Natural killer cell (primary cell): ENCODE measurements around the gene DNAJC22. TPM values are rescaled to one million over a fixed set of nuclear protein-coding genes. Genes with fewer than 3 reads are reported as not detected.
A peak's percentile ranks its signal among the peaks of the same experiment; 100 is the strongest.

Experiments
- ATAC-seq, 3 donors: fragments of 150-1000 bp in 2 of 3; fragments of 200-7000 bp in 1 of 3; cut with Tn5 transposase; 1 replicate in 1 of 3; 2 replicates in 2 of 3; pipeline ENCODE4 v1.10.0; 2021; ENCODE audit warnings: mild to moderate bottlenecking in 2 of 3, moderate library complexity in 2 of 3
- DNase-seq, 2 donors: peaks; one replicate each; pipeline versions ENCODE4 v3.0.0 to v3.0.0-alpha.2; 2013 to 2021; ENCODE audit warnings: mixed read lengths in 1 of 2
- H3K27ac ChIP-seq: one replicate; pipeline ENCODE4 v1.5.1; 2013; ENCODE audit warnings: mild to moderate bottlenecking, low read length
- H3K27me3 ChIP-seq: one replicate; pipeline ENCODE4 v1.6.1; 2013; ENCODE audit warnings: low read length; ENCODE audit not compliant: control insufficient read depth, insufficient read depth
- H3K36me3 ChIP-seq: one replicate; pipeline ENCODE4 v1.6.1; 2013; ENCODE audit warnings: low read length; ENCODE audit not compliant: control insufficient read depth, insufficient read depth
- H3K4me1 ChIP-seq: one replicate; pipeline ENCODE4 v1.6.1; 2013; ENCODE audit warnings: low read length; ENCODE audit not compliant: control insufficient read depth, insufficient read depth
- H3K4me3 ChIP-seq: one replicate; pipeline ENCODE4 v1.5.1; 2013; ENCODE audit warnings: low read length
- H3K9me3 ChIP-seq: one replicate; pipeline ENCODE4 v1.6.1; 2013; ENCODE audit warnings: low read length; ENCODE audit not compliant: control insufficient read depth, insufficient read depth
- H3K27ac Mint-ChIP-seq, 2 donors: one replicate each; pipeline ENCODE4 v1.8.0; 2022; ENCODE audit warnings: mild to moderate bottlenecking in 2 of 2, mixed read lengths in 2 of 2, moderate library complexity in 1 of 2
- H3K27me3 Mint-ChIP-seq, 2 donors: one replicate each; pipeline ENCODE4 v1.8.0; 2022; ENCODE audit warnings: low read depth in 2 of 2, mixed read lengths in 2 of 2
- H3K36me3 Mint-ChIP-seq: one replicate; pipeline ENCODE4 v1.8.0; 2022; ENCODE audit warnings: mixed read lengths
- H3K4me1 Mint-ChIP-seq, 2 donors: one replicate each; pipeline ENCODE4 v1.8.0; 2022; ENCODE audit warnings: mixed read lengths in 2 of 2
- H3K4me3 Mint-ChIP-seq: one replicate; pipeline ENCODE4 v1.8.0; 2022; ENCODE audit warnings: mild to moderate bottlenecking, moderate library complexity, mixed read lengths
- H3K9me3 Mint-ChIP-seq, 2 donors: one replicate each; pipeline ENCODE4 v1.8.0; 2022; ENCODE audit warnings: mixed read lengths in 2 of 2
- WGBS: methylation state at CpG from one replicate; pipeline ENCODE4 v1.1.7; 2013; ENCODE audit warnings: missing lambda C conversion rate; ENCODE audit not compliant: insufficient coverage; 5-methylcytosine and 5-hydroxymethylcytosine counted together
- intact Hi-C: fragments of 100-400 bp; cut with micrococcal nuclease; formaldehyde crosslinking; loops from one replicate; pipeline ENCODE4 v1.14.2; 2022
- total RNA-seq, 4 donors: library from RNA; stranded (reverse); fragments of 120-200 nt in 1 of 4; gene quantifications; one replicate each; pipeline versions ENCODE4 v1.2.3 to v1.2.4, GENCODE V29; 2013 to 2022
- TF ChIP-seq, protein P1 (sequence below): fragments of 200-600 bp; IDR thresholded peaks from one replicate; pipeline ENCODE4 v1.8.0; 2022; ENCODE audit warnings: antibody characterized with exemption

Gene DNAJC22
- total RNA-seq, 3 donors from 2014 or later (not counting 1 experiment from before 2014, with no cell fraction given), result not detected

- H3K4me1 ChIP-seq, result no peaks in the 10 kb centered on the region
- WGBS, result 15% methylated on average over 6 of the region's 7 CpGs
- Mint-ChIP-seq H3K4me1 (peaks cover 7% of the 10 kb centered on the region in 2 donors), H3K9me3 (no peaks in the 10 kb centered on the region), H3K36me3 (no peaks in the 10 kb centered on the region), H3K27me3 (peaks cover 16 to 33% of the 10 kb centered on the region in 2 donors), H3K4me3 (no peak overlapping the region), H3K27ac (no peak overlapping the region)
- H3K27me3 ChIP-seq, result no peaks in the 10 kb centered on the region
- peak; percentile 29 to 88 for DNase-seq
- no peaks in the 10 kb centered on the region for H3K9me3 ChIP-seq
- intact Hi-C loops, result loop anchor here (1.0 kb wide), 2 partner anchors 156 to 222 kb away; no protein-coding TSS in a partner anchor
- H3K36me3 ChIP-seq, result no peaks in the 10 kb centered on the region
- TF ChIP-seq, protein P1, sequence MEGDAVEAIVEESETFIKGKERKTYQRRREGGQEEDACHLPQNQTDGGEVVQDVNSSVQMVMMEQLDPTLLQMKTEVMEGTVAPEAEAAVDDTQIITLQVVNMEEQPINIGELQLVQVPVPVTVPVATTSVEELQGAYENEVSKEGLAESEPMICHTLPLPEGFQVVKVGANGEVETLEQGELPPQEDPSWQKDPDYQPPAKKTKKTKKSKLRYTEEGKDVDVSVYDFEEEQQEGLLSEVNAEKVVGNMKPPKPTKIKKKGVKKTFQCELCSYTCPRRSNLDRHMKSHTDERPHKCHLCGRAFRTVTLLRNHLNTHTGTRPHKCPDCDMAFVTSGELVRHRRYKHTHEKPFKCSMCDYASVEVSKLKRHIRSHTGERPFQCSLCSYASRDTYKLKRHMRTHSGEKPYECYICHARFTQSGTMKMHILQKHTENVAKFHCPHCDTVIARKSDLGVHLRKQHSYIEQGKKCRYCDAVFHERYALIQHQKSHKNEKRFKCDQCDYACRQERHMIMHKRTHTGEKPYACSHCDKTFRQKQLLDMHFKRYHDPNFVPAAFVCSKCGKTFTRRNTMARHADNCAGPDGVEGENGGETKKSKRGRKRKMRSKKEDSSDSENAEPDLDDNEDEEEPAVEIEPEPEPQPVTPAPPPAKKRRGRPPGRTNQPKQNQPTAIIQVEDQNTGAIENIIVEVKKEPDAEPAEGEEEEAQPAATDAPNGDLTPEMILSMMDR, result peak; percentile 69
- ATAC-seq, result peak; percentile 90 to 98 (median 97)
- H3K27ac ChIP-seq, result no peak overlapping the region
- no peak overlapping the region for H3K4me3 ChIP-seq
Observed at GRCh38 chr12:49358483-49359141, 11.9 kb downstream of the DNAJC22 start.

- Mint-ChIP-seq H3K36me3 (no peaks in the 10 kb centered on the region), H3K4me3 (no peak overlapping the region), H3K27ac (no peak overlapping the region), H3K27me3 (peaks cover 13 to 28% of the 10 kb centered on the region in 2 donors), H3K9me3 (no peaks in the 10 kb centered on the region), H3K4me1 (peaks cover 7% of the 10 kb centered on the region in 2 donors)
- no peak for DNase-seq
- intact Hi-C loops, result no loop called here
- H3K27ac ChIP-seq, result no peak overlapping the region
- H3K4me1 ChIP-seq, result no peaks in the 10 kb centered on the region
- TF ChIP-seq, protein P1, result no peak
- 92% methylated on average over 7 of the region's 7 CpGs for WGBS
- H3K4me3 ChIP-seq, result no peak overlapping the region
- H3K27me3 ChIP-seq, result no peaks in the 10 kb centered on the region
- ATAC-seq, result no peak
- H3K36me3 ChIP-seq, result no peaks in the 10 kb centered on the region
- no peaks in the 10 kb centered on the region for H3K9me3 ChIP-seq
Observed at GRCh38 chr12:49359671-49360070, 13.0 kb downstream of the DNAJC22 start.

- Histone ChIP-seq H3K27ac (no peak overlapping the region), H3K4me3 (no peak overlapping the region), H3K36me3 (no peaks in the 10 kb centered on the region), H3K4me1 (peaks cover 8% of the 10 kb centered on the region), H3K27me3 (no peaks in the 10 kb centered on the region), H3K9me3 (no peaks in the 10 kb centered on the region)
- intact Hi-C loops, result no loop called here
- Mint-ChIP-seq H3K9me3 (no peaks in the 10 kb centered on the region), H3K27ac (no peak overlapping the region), H3K36me3 (no peaks in the 10 kb centered on the region), H3K27me3 (peaks cover 12 to 18% of the 10 kb centered on the region in 2 donors), H3K4me1 (peaks cover 13% of the 10 kb centered on the region in 2 donors), H3K4me3 (no peak overlapping the region)
- DNase-seq (no peak), ATAC-seq (no peak)
- WGBS, result 100% methylated on average over 1 of the region's 1 CpG
- TF ChIP-seq, protein P1, result no peak
Observed at GRCh38 chr12:49362077-49362476, 15.4 kb downstream of the DNAJC22 start.

GRCh38 chr12:49364989-49365388 is 18.3 kb downstream of the DNAJC22 start:
- intact Hi-C loops, result no loop called here
- Histone ChIP-seq H3K27ac (no peak overlapping the region), H3K4me3 (no peak overlapping the region), H3K36me3 (no peaks in the 10 kb centered on the region), H3K9me3 (no peaks in the 10 kb centered on the region), H3K4me1 (peaks cover 13% of the 10 kb centered on the region), H3K27me3 (no peaks in the 10 kb centered on the region)
- peaks cover 0 to 6% of the 10 kb centered on the region in 2 donors for H3K27me3 Mint-ChIP-seq
- DNase-seq, result no peak
- H3K27ac Mint-ChIP-seq, result no peak overlapping the region
- H3K4me1 Mint-ChIP-seq, result peaks cover 19 to 26% of the 10 kb centered on the region in 2 donors
- no peaks in the 10 kb centered on the region for H3K36me3 Mint-ChIP-seq
- no peaks in the 10 kb centered on the region for H3K9me3 Mint-ChIP-seq
- no peak for ATAC-seq
- H3K4me3 Mint-ChIP-seq, result no peak overlapping the region
- WGBS, result no CpG with 5 or more reads among the region's 1 CpG
- TF ChIP-seq, protein P1, result no peak
